NCI-H345 (cell line): Measurements from ENCODE around the gene ZNF292.
"Not testable (repeated sequence)": the region's sequence is repeated elsewhere in the genome, so short reads cannot be mapped to it uniquely, and the experiment has no call there.

Experiments used
- DNase-seq: peaks from one replicate; lab custom pipeline; 2025; lab: John Stamatoyannopoulos, UW

ZNF292 gene

GRCh38 chr6:87154993-87155841, at the start of gene ZNF292:
TSS of gene ZNF292 (plus strand) at chr6:87155565. CDS start at chr6:87155592, 27 bp downstream.
- DNase-seq = peak; percentile 99

- no peak for DNase-seq
Measured at GRCh38 chr6:87105823-87106222, 49.5 kb upstream of the ZNF292 start.

- DNase-seq = no peak
Measured at GRCh38 chr6:87110636-87111035, 44.7 kb upstream of the ZNF292 start.

GRCh38 chr6:87115402-87116135, 39.8 kb upstream of the ZNF292 start:
- no peak for DNase-seq

GRCh38 chr6:87116922-87117321, 38.4 kb upstream of the ZNF292 start:
- no peak for DNase-seq

- no peak for DNase-seq
Measured at GRCh38 chr6:87118054-87118453, 37.3 kb upstream of the ZNF292 start.

- DNase-seq = no peak
Measured at GRCh38 chr6:87122477-87122876, 32.9 kb upstream of the ZNF292 start.

GRCh38 chr6:87124074-87124473, 31.3 kb upstream of the ZNF292 start:
- no peak for DNase-seq

- DNase-seq = no peak
Measured at GRCh38 chr6:87126501-87126900, 28.9 kb upstream of the ZNF292 start.

GRCh38 chr6:87127737-87128136, 27.6 kb upstream of the ZNF292 start:
- DNase-seq = no peak

- DNase-seq = no peak
Measured at GRCh38 chr6:87136963-87137362, 18.4 kb upstream of the ZNF292 start.

GRCh38 chr6:87139236-87139635, 16.1 kb upstream of the ZNF292 start:
- DNase-seq = peak; percentile 65

- not testable (repeated sequence) for DNase-seq
Measured at GRCh38 chr6:87139927-87140326, 15.4 kb upstream of the ZNF292 start.

GRCh38 chr6:87146363-87146762, 9.0 kb upstream of the ZNF292 start:
- DNase-seq = no peak

GRCh38 chr6:87150406-87150805, 5.0 kb upstream of the ZNF292 start:
- no peak for DNase-seq

- DNase-seq = no peak
Measured at GRCh38 chr6:87151471-87151780, 3.9 kb upstream of the ZNF292 start.

GRCh38 chr6:87151781-87152525, 3.4 kb upstream of the ZNF292 start:
- peak; percentile 75 for DNase-seq

GRCh38 chr6:87152526-87152955, 2.8 kb upstream of the ZNF292 start:
- DNase-seq = no peak

GRCh38 chr6:87154641-87154992, 748 bp upstream of the ZNF292 start:
- DNase-seq = no peak

GRCh38 chr6:87155842-87156815, 764 bp downstream of the ZNF292 start:
- DNase-seq = peak; percentile 50

GRCh38 chr6:87157596-87157995, 2.2 kb downstream of the ZNF292 start:
- DNase-seq = not testable (repeated sequence)

- DNase-seq = no peak
Measured at GRCh38 chr6:87161299-87161698, 5.9 kb downstream of the ZNF292 start.
